HCT116 (cell line): Measurements from ENCODE around the gene ISOC1. TPM values are rescaled to one million over a fixed set of nuclear protein-coding genes. Genes with fewer than 3 reads are reported as not detected.

ENCODE experiments used
- ATAC-seq: fragments of 200-7000 bp; cut with Tn5 transposase; 2 replicates; pipeline ENCODE4 v1.9.1; 2020; ENCODE audit warnings: mild to moderate bottlenecking, moderate library complexity
- BruUV-seq: library from RNA; stranded (reverse); fragments of 400-500 nt; replicated peaks from 2 replicates; lab custom pipeline; 2021; lab: Mats Ljungman, UMichigan
- CTCF ChIA-PET: fragments of 300-600 bp; sonication (Branson Sonifier 250); formaldehyde crosslinking; loops from one replicate; lab custom pipeline; 2021; ENCODE audit warnings: antibody characterized with exemption; lab: Charles Lee
- POLR2A ChIA-PET: fragments of 300-600, 350-600 bp; sonication (Branson Sonifier 250); formaldehyde crosslinking; loops from one replicate; lab custom pipeline; 2021; ENCODE audit warnings: antibody characterized with exemption; lab: Charles Lee
- RAD21 ChIA-PET, 2 experiments: fragments of 300-600 bp; sonication (Branson Sonifier 250); formaldehyde crosslinking; loops; one replicate each; lab custom pipeline; 2023; ENCODE audit warnings: low total read pairs in 2 of 2; ENCODE audit not compliant: uncharacterized antibody in 2 of 2, unreplicated experiment in 2 of 2, low non-redundant PET in 1 of 2; lab: Charles Lee
- DNase-seq: peaks from one replicate; pipeline ENCODE4 v3.0.0-alpha.2; 2010; ENCODE audit warnings: low read depth, low spot score
- H2AFZ ChIP-seq: fragments of 200-600 bp; shearing (Covaris generic), sonication (generic); 2 replicates; pipeline ENCODE4 v1.6.1; 2017; ENCODE audit warnings: low read depth, mixed run types, mixed read lengths, antibody characterized with exemption, low read length; ENCODE audit not compliant: poor library complexity, severe bottlenecking
- H3K27ac ChIP-seq: 2 replicates; pipeline ENCODE4 v1.5.1; 2012; ENCODE audit warnings: low read depth, low read length
- H3K27me3 ChIP-seq: fragments of 200-600 bp; sonication (generic); 2 replicates; pipeline ENCODE4 v1.6.1; 2016; ENCODE audit warnings: mixed run types, low read length, mixed read lengths; ENCODE audit not compliant: insufficient read depth
- H3K36me3 ChIP-seq, 2 experiments: fragments of 200-500 bp in 1 of 2; fragments of 200-600 bp in 1 of 2; sonication (Bioruptor generic) in 1 of 2; sonication (generic) in 1 of 2; 2 replicates each; pipeline versions ENCODE4 v1.5.1 to v1.6.1; 2014 to 2016; ENCODE audit warnings: low read length in 2 of 2, inconsistent platforms in 1 of 2, mixed read lengths in 1 of 2, mixed run types in 1 of 2; ENCODE audit not compliant: insufficient read depth in 2 of 2, control insufficient read depth in 1 of 2
- H3K4me1 ChIP-seq, 2 experiments: fragments of 200-600 bp in 1 of 2; sonication (generic) in 1 of 2; 2 replicates each; pipeline versions ENCODE4 v1.5.1 to v1.6.1; 2012 to 2017; ENCODE audit warnings: low read length in 2 of 2, inconsistent platforms in 1 of 2, mild to moderate bottlenecking in 1 of 2, mixed read lengths in 1 of 2, mixed run types in 1 of 2, moderate library complexity in 1 of 2; ENCODE audit not compliant: insufficient read depth in 2 of 2, control insufficient read depth in 1 of 2
- H3K4me2 ChIP-seq: fragments of 200-600 bp; sonication (generic); 2 replicates; pipeline ENCODE4 v1.6.1; 2017; ENCODE audit warnings: mixed run types, low read length, mixed read lengths
- H3K4me3 ChIP-seq, 2 experiments: fragments of 200-600 bp in 1 of 2; sonication (generic) in 1 of 2; replicated peaks in 1 of 2; 2 replicates each; pipeline ENCODE4 v1.5.1; 2011 to 2016; ENCODE audit warnings: low read length in 2 of 2, control low read depth in 1 of 2, low read depth in 1 of 2, mild to moderate bottlenecking in 1 of 2, mixed read lengths in 1 of 2, mixed run types in 1 of 2
- H3K79me2 ChIP-seq: fragments of 200-600 bp; sonication (generic); 2 replicates; pipeline ENCODE4 v1.6.1; 2017; ENCODE audit warnings: mild to moderate bottlenecking, mixed run types, low read length, moderate library complexity, mixed read lengths; ENCODE audit not compliant: insufficient read depth
- H3K9ac ChIP-seq: fragments of 200-600 bp; sonication (generic); 2 replicates; pipeline ENCODE4 v1.6.1; 2016; ENCODE audit warnings: low read length, mixed read lengths
- H3K9me2 ChIP-seq: fragments of 200-600 bp; sonication (generic), shearing (Covaris generic); 2 replicates; pipeline ENCODE4 v1.6.1; 2017; ENCODE audit warnings: mixed run types, mild to moderate bottlenecking, moderate library complexity; ENCODE audit not compliant: insufficient read depth
- H3K9me3 ChIP-seq, 2 experiments: fragments of 200-500 bp in 1 of 2; fragments of 200-600 bp in 1 of 2; sonication (Bioruptor generic) in 1 of 2; sonication (generic) in 1 of 2; 2 replicates each; pipeline ENCODE4 v1.6.1; 2014 to 2017; ENCODE audit warnings: low read length in 2 of 2, mixed read lengths in 2 of 2, inconsistent platforms in 1 of 2, low read depth in 1 of 2, mild to moderate bottlenecking in 1 of 2, mixed run types in 1 of 2, moderate library complexity in 1 of 2; ENCODE audit not compliant: control insufficient read depth in 1 of 2, insufficient read depth in 1 of 2
- H4K20me1 ChIP-seq: fragments of 200-600 bp; sonication (generic), shearing (Covaris generic); 2 replicates; pipeline ENCODE4 v1.6.1; 2017; ENCODE audit warnings: mixed run types, mild to moderate bottlenecking, moderate library complexity; ENCODE audit not compliant: insufficient read depth
- CBX3 ChIP-seq: IDR thresholded peaks from 2 replicates; pipeline ENCODE4 v1.6.1; 2012; ENCODE audit warnings: low read depth
- JUND ChIP-seq: IDR thresholded peaks from 2 replicates; pipeline ENCODE4 v1.6.1; 2012
- POLR2A ChIP-seq: IDR thresholded peaks from 2 replicates; pipeline ENCODE4 v1.7.0; 2011; ENCODE audit warnings: borderline replicate concordance; ENCODE audit not compliant: insufficient read depth, insufficient read length; ENCODE audit errors: extremely low read depth
- RAD21 ChIP-seq: IDR thresholded peaks from 2 replicates; pipeline ENCODE4 v1.6.1; 2012; ENCODE audit warnings: low read depth, mild to moderate bottlenecking
- SP1 ChIP-seq: IDR thresholded peaks from 2 replicates; pipeline ENCODE4 v1.6.1; 2012; ENCODE audit warnings: low read depth
- SRF ChIP-seq: IDR thresholded peaks from 2 replicates; pipeline ENCODE4 v1.6.1; 2012; ENCODE audit warnings: low read depth
- TCF7L2 ChIP-seq: IDR thresholded peaks from 2 replicates; pipeline ENCODE4 v1.7.0; 2011; ENCODE audit warnings: borderline replicate concordance, inconsistent platforms; ENCODE audit not compliant: insufficient read depth, insufficient read length; ENCODE audit errors: extremely low read depth
- YY1 ChIP-seq: IDR thresholded peaks from 2 replicates; pipeline ENCODE4 v1.6.1; 2011; ENCODE audit warnings: low read length, low read depth, moderate library complexity, mild to moderate bottlenecking; ENCODE audit not compliant: insufficient replicate concordance; ENCODE audit errors: extremely low read depth
- ZFX ChIP-seq: fragments of 450-650 bp; IDR thresholded peaks from 2 replicates; pipeline ENCODE4 v1.6.1; 2017
- ZNF274 ChIP-seq: fragments of 200-500 bp; sonication (Bioruptor generic); IDR thresholded peaks from 2 replicates; pipeline ENCODE4 v1.6.1; 2014; ENCODE audit warnings: mild to moderate bottlenecking, low read depth, low read length, inconsistent platforms
- intact Hi-C: fragments of 100-400 bp; cut with micrococcal nuclease; formaldehyde crosslinking; loops from 2 replicates; pipeline ENCODE4 v1.10.0; 2022
- total RNA-seq: library from RNA; stranded (reverse); gene quantifications from one replicate; pipeline ENCODE4 v1.2.1, GENCODE V29; 2021; ENCODE audit not compliant: unreplicated experiment
- TF ChIP-seq, protein P1 (sequence below): IDR thresholded peaks from 2 replicates; pipeline ENCODE4 v1.6.1; 2012
- TF ChIP-seq, protein P2 (sequence below): IDR thresholded peaks from 2 replicates; pipeline ENCODE4 v1.6.1; 2011; ENCODE audit warnings: mild to moderate bottlenecking, low read length, moderate library complexity; ENCODE audit not compliant: insufficient replicate concordance; ENCODE audit errors: extremely low read depth
- TF ChIP-seq, protein P3 (sequence below): IDR thresholded peaks from 2 replicates; pipeline ENCODE4 v1.6.1; 2012

ISOC1 gene
- total RNA-seq, 1 experiment from 2014 or later = 42.9 TPM

DNA sequence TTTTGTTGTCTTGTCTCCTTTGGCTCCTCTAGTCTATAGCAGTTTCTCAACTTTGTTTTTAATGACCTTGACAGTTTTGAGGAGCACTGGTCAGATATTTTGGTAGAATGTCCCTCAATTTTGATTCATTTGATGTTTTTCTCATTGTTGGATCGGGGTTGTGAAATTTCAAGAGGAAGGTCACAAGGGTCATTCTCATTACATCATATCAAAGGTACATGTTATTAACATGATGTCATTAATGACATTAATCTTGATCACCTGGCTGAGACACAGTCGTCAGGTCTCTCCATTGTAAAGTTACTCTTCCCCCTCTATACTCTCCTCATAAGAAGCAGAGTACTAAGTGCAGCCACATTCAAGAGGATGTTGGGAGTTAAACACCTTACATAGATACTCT, 7.2 kb downstream of the ISOC1 start:
- no peaks in the 10 kb centered on the region for H3K9me2 ChIP-seq
- no peak overlapping the region for H3K27ac ChIP-seq
- no peak overlapping the region for H2AFZ ChIP-seq
- no peaks in the 10 kb centered on the region for H3K27me3 ChIP-seq
- TF ChIP-seq RAD21 (no peak), POLR2A (no peak), YY1 (no peak), ZFX (no peak)
- TF ChIP-seq, protein P1, sequence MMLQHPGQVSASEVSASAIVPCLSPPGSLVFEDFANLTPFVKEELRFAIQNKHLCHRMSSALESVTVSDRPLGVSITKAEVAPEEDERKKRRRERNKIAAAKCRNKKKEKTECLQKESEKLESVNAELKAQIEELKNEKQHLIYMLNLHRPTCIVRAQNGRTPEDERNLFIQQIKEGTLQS = no peak
- TF ChIP-seq, protein P2, sequence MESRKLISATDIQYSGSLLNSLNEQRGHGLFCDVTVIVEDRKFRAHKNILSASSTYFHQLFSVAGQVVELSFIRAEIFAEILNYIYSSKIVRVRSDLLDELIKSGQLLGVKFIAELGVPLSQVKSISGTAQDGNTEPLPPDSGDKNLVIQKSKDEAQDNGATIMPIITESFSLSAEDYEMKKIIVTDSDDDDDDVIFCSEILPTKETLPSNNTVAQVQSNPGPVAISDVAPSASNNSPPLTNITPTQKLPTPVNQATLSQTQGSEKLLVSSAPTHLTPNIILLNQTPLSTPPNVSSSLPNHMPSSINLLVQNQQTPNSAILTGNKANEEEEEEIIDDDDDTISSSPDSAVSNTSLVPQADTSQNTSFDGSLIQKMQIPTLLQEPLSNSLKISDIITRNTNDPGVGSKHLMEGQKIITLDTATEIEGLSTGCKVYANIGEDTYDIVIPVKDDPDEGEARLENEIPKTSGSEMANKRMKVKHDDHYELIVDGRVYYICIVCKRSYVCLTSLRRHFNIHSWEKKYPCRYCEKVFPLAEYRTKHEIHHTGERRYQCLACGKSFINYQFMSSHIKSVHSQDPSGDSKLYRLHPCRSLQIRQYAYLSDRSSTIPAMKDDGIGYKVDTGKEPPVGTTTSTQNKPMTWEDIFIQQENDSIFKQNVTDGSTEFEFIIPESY = no peak
- TF ChIP-seq, all 23 proteins: peak for 0
- peaks cover 77% of the 10 kb centered on the region for H3K79me2 ChIP-seq
- intact Hi-C loops = no loop called here
- H3K4me3 ChIP-seq = no peak overlapping the region
- H4K20me1 ChIP-seq = no peaks in the 10 kb centered on the region
- H3K36me3 ChIP-seq = peaks cover 0 to 7% of the 10 kb centered on the region in 2 experiments; a peak in 1 of 4 replicates
- DNase-seq (no peak), ATAC-seq (no peak)
- no TSS peak for BruUV-seq
- ChIA-PET CTCF (no interaction called here), POLR2A (no interaction called here), RAD21 (no interaction called here)
- H3K4me2 ChIP-seq = no peak overlapping the region
- no peaks in the 10 kb centered on the region for H3K4me1 ChIP-seq
- no peaks in the 10 kb centered on the region for H3K9me3 ChIP-seq
- no peak overlapping the region for H3K9ac ChIP-seq

DNA sequence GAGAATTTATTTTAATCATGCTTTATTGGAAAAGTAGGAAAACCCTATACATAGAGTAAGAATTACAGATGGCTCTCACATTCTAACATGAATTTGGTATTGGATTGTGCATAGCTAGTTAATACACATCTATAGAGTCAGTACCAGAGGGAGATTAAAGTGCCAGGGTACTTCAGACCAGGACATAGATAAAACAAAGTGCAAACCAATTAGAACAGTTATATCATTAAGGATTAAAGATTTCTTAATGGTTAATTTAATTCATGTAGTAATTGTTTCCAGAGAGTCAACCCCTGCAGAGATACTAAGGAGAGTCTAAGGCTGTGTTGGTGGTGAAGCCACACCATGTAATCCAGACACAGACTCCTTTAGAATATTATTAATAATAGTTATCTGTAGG, 8.8 kb downstream of the ISOC1 start:
- CTCF ChIA-PET = no interaction called here
- peaks cover 0 to 16% of the 10 kb centered on the region in 2 experiments; a peak in 1 of 4 replicates for H3K36me3 ChIP-seq
- no peaks in the 10 kb centered on the region for H3K27me3 ChIP-seq
- H3K9ac ChIP-seq = no peak overlapping the region
- H2AFZ ChIP-seq = no peak overlapping the region
- BruUV-seq = no TSS peak
- H3K79me2 ChIP-seq = peaks cover 62% of the 10 kb centered on the region
- H3K9me2 ChIP-seq = no peaks in the 10 kb centered on the region
- ATAC-seq (no peak), DNase-seq (no peak)
- no peaks in the 10 kb centered on the region for H4K20me1 ChIP-seq
- H3K4me1 ChIP-seq = no peaks in the 10 kb centered on the region
- no peak overlapping the region for H3K4me2 ChIP-seq
- no peak overlapping the region for H3K27ac ChIP-seq
- RAD21 ChIA-PET = no interaction called here
- TF ChIP-seq SP1 (no peak), TCF7L2 (no peak), SRF (no peak), CBX3 (no peak), JUND (no peak), ZNF274 (no peak)
- TF ChIP-seq, protein P3, sequence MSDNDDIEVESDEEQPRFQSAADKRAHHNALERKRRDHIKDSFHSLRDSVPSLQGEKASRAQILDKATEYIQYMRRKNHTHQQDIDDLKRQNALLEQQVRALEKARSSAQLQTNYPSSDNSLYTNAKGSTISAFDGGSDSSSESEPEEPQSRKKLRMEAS = no peak
- TF ChIP-seq, protein P2 = no peak
- TF ChIP-seq, protein P1 = no peak
- H3K9me3 ChIP-seq = no peaks in the 10 kb centered on the region
- H3K4me3 ChIP-seq = no peak overlapping the region
- intact Hi-C loops = no loop called here
- POLR2A ChIA-PET = no interaction called here
